Kidney epithelial cell (primary cell): ENCODE measurements around the gene FZD7. TPM values are rescaled to one million over a fixed set of nuclear protein-coding genes. Genes with fewer than 3 reads are reported as not detected.

Experiments used
- DNase-seq: peaks from one replicate; pipeline ENCODE4 v3.0.0-alpha.2; 2010; ENCODE audit warnings: low read depth
- H3K27me3 ChIP-seq: 2 replicates; pipeline ENCODE4 v1.6.0; 2011; ENCODE audit warnings: low read length; ENCODE audit not compliant: control insufficient read depth, insufficient read depth
- H3K36me3 ChIP-seq: 2 replicates; pipeline ENCODE4 v1.5.1; 2011; ENCODE audit warnings: low read length; ENCODE audit not compliant: control insufficient read depth, insufficient read depth
- H3K4me3 ChIP-seq: 2 replicates; pipeline ENCODE4 v1.5.1; 2011; ENCODE audit warnings: low read depth, mild to moderate bottlenecking, control low read depth, low read length
- total RNA-seq: library from RNA; depleted of rRNA; stranded (reverse); fragments of >200 nt; gene quantifications from 2 replicates; pipeline ENCODE4 v1.2.3, GENCODE V29; 2015
- TF ChIP-seq, protein P1 (sequence below): IDR thresholded peaks from 2 replicates; pipeline ENCODE4 v1.5.1; 2011; ENCODE audit warnings: mild to moderate bottlenecking, moderate library complexity, low read length, control low read depth, inconsistent platforms; ENCODE audit not compliant: insufficient read depth, poor library complexity, severe bottlenecking

Gene FZD7
- total RNA-seq: 13.5 and 14.5 TPM in 2 replicates

DNA sequence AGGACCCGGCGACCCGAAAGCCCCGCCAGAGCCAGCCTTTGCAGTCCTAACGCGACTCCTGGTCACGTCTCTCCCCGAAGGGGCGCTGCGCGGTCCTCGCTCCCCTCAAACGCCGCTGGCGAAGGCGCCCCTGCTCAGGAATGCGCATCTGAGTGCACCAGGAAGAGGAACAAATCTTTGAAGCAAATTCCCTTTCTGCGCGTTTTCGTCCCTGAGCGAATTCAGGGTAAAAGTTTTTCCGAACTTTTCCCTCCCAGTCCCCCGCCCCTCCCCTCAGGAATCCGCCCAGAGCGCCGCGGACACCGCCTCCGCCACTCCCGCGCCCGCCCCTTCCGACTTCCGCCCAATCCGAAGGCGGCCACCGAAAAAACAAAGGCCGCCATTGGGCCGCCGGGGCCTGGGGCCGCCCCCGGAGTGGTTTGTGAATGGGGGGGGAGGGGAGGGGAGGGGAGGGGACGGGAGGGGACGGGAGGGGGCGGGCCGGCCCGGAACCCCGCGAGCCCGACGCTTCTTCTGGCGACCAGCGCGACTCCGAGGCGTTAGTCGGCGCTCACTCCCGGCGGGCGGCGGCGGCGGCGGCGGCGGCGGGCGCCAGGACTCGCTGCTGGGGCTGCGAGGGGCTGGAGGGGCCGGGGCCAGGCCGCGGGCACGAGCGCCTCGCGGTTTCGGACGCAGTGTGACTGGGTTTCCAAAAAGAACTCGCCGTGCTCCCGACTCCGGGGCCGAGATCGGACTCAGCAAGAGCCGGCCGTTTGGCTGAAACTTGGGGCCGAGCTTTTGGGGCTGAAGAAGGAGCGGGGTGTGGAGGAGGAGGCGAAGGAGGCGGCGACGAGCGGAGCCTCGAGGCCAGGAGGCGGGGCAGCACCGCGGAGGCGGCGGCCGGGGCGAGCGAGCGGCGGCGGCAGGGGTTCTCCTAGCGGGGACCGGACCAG is at the start of gene FZD7:
Gene FZD7 (plus strand): TSS at position 539 of the 932 bp plus-strand sequence. CDS start 793 bp downstream, outside the sequence.
- Histone ChIP-seq H3K27me3 (no peaks in the 10 kb centered on the region), H3K36me3 (no peaks in the 10 kb centered on the region), H3K4me3 (peak within 1 kb of the TSS; percentile 80)
- DNase-seq: no peak
- TF ChIP-seq, protein P1, sequence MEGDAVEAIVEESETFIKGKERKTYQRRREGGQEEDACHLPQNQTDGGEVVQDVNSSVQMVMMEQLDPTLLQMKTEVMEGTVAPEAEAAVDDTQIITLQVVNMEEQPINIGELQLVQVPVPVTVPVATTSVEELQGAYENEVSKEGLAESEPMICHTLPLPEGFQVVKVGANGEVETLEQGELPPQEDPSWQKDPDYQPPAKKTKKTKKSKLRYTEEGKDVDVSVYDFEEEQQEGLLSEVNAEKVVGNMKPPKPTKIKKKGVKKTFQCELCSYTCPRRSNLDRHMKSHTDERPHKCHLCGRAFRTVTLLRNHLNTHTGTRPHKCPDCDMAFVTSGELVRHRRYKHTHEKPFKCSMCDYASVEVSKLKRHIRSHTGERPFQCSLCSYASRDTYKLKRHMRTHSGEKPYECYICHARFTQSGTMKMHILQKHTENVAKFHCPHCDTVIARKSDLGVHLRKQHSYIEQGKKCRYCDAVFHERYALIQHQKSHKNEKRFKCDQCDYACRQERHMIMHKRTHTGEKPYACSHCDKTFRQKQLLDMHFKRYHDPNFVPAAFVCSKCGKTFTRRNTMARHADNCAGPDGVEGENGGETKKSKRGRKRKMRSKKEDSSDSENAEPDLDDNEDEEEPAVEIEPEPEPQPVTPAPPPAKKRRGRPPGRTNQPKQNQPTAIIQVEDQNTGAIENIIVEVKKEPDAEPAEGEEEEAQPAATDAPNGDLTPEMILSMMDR: peak; percentile 39

DNA sequence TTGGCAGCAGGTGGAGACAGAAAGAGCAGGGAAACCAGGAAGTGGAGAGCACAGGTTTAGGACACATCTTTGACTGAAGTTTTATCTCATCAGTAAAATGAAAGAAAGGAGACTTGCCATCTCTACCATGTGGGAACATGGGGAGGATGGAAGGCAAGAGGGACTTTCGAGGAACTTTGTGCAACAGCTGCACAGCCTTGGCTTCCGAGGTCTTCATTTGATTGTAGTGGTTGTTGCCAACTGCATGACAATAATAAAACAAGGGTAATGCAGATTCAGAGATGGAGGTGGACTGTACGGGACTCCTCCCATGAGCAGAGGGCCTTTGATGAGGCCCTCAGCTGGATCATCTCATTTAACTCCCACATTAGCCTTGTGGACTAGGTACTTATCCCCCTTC is 49.3 kb upstream of the FZD7 start:
- TF ChIP-seq, protein P1: no peak
- Histone ChIP-seq H3K4me3 (no peak overlapping the region), H3K36me3 (no peaks in the 10 kb centered on the region), H3K27me3 (no peaks in the 10 kb centered on the region)
- no peak for DNase-seq

DNA sequence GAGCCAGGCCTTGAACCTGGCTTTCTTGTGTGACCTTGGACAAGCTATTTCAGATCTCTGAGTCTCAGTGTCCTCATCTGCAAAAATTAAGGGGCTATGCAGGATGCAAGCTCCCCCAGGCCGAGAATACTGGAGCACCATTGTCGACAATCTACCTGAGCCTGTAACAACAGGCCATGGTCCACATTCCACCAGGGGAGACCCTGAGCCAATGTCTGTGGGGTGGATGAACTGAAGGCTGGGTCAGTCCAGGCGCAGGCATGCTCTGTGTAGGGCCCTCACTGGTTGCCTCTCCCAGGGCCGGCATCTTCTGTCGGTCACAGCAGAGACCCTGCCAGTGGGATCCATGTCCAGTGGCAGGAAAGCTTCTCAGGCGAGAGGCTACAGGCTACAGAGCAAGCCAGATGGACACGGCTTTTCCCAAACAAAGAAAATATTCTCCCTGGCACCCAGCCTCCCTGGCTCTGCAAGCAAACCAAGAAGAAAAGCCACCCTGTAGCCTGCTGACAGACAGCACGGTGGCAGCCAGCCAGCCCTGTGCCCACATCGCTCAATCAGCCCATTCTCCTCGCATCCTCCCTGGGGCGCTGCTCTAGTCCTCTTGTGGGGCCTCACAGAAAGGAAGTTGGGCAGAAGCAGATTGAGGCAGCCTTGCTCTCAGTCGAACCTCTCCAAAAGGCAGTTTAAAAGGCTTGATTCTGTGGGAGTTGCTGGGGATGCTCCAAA is 48.7 kb upstream of the FZD7 start:
- H3K4me3 ChIP-seq: no peak overlapping the region
- TF ChIP-seq, protein P1: no peak
- H3K36me3 ChIP-seq: no peaks in the 10 kb centered on the region
- no peak for DNase-seq
- no peaks in the 10 kb centered on the region for H3K27me3 ChIP-seq

DNA sequence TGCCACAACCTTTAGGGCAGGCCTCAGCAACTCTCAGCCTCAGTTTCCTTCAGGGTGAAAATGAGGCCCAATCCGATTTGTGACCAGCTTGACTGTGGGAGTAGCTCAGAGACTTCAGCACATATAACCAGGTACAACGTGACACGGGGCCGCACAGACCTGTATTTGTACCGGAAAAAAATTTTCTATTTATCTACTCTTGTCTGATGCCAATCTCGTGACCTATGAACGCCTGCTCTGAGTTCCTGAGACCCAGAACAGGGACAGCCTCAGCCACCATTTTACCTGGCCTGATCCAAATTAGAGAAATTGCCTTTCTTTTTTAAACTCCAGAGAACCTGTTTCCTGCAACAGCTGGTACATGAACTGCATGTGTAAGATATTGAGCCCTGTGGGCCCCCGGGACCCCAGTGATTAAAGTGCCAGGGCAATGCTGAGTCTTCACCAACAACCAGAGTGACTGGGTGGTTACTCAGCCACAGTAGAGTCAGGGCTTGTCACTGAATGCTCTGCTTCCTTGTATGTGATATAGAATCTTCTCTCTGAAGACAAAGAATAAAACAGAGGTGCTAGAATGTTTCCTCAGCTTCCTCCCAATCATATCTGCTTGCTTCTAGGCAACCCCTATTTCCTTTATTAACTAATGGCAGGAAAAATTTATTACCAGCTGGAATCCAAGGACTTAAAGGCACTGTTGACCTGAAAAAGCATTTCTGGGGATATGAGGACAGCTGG is 47.8 kb upstream of the FZD7 start:
- H3K27me3 ChIP-seq: no peaks in the 10 kb centered on the region
- no peak overlapping the region for H3K4me3 ChIP-seq
- TF ChIP-seq, protein P1: no peak
- no peaks in the 10 kb centered on the region for H3K36me3 ChIP-seq
- no peak for DNase-seq

DNA sequence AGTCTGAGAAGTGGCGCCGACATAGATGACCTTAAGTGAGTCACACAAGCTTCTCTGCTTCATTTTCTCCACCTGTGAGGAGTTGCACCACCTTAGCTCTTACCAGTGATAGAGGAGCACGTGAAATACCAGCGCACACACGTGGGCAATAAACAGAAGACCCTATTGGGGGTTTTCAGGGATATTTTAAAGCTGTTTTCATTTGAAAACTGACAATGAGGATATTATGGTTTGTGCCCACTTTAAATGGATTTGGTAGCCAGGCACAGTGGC is 47.3 kb upstream of the FZD7 start:
- no peak for DNase-seq
- H3K27me3 ChIP-seq: no peaks in the 10 kb centered on the region
- TF ChIP-seq, protein P1: no peak
- H3K36me3 ChIP-seq: no peaks in the 10 kb centered on the region
- no peak overlapping the region for H3K4me3 ChIP-seq
